ENCODE data around the gene SH3RF1.

GRCh38 chr4:169286562-169287301 is 16.0 kb upstream of the SH3RF1 start:
- TF ChIP-seq CTCF (CRISPR knock-in tag; IDR thresholded peaks at IDR 0.05): 0 out of 2 replicates have a peak, but pooled peaks have one; percentile 13
- TF ChIP-seq GLI4 (CRISPR knock-in tag; IDR thresholded peaks at IDR 0.05; ENCODE audit: borderline replicate concordance): no peak
- no peak for TF ChIP-seq ZNF512B (CRISPR knock-in tag; IDR thresholded peaks at IDR 0.05; ENCODE audit: borderline replicate concordance)
- TF ChIP-seq RBM22 (optimal IDR thresholded peaks at IDR 0.05; ENCODE audit: low read length): no peak
- TF ChIP-seq ZBTB42 (CRISPR knock-in tag; IDR thresholded peaks at IDR 0.05): no peak
- no peak for TF ChIP-seq ZNF552 (CRISPR knock-in tag; IDR thresholded peaks at IDR 0.05; ENCODE audit: borderline replicate concordance)
- TF ChIP-seq USF2 (IDR thresholded peaks at IDR 0.05; ENCODE audit: low read depth, low read length): no peak
- TF ChIP-seq USF2 (CRISPR knock-in tag; IDR thresholded peaks at IDR 0.05; ENCODE audit: borderline replicate concordance): no peak
- no peak for TF ChIP-seq YEATS2 (CRISPR knock-in tag; IDR thresholded peaks at IDR 0.05; ENCODE audit: borderline replicate concordance)
- no peak for TF ChIP-seq ZNF10 (CRISPR knock-in tag; IDR thresholded peaks at IDR 0.05; ENCODE audit: borderline replicate concordance, low read depth)

All from HepG2 (cell line).